ENCODE data around the gene DPP10. TPM values are rescaled to one million over a fixed set of nuclear protein-coding genes. Genes with fewer than 3 reads are reported as not detected.
"Not testable (repeated sequence)": the region's sequence is repeated elsewhere in the genome, so short reads cannot be mapped to it uniquely, and the experiment has no call there.

DPP10 gene
- total RNA-seq, 4 donors from 2014 or later: 0.09 to 4.0 (median 0.38) TPM; not detected in 1

DNA sequence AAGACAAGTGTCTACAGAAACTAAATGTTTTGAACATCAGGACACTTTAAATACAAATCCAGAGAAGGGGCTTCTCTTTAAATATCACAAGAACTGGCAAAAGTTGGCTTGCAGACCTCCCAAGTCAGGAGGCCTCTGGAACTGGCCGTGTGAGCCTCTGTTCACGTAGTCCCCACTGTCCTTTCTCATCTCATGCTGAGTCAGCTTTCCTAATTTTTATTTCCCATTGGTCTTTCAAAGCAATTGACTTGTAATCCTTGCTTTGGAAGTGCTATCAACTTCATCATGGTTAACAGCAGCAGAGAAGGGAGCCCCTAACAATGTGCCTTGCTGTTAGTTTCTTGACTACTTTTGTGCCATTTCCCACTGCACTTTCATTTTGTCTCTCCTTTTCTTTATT lies 303.3 kb downstream of the DPP10 start:
- H3K4me3 ChIP-seq: no peak overlapping the region
- intact Hi-C loops (cut with DNase I): no loop called here
- no peak for DNase-seq
- H3K27ac ChIP-seq: no peak overlapping the region
- no peaks in the 10 kb centered on the region for H3K27me3 ChIP-seq
- H3K36me3 ChIP-seq: no peaks in the 10 kb centered on the region
- no peaks in the 10 kb centered on the region for H3K9me3 ChIP-seq
- TF ChIP-seq, protein P1, sequence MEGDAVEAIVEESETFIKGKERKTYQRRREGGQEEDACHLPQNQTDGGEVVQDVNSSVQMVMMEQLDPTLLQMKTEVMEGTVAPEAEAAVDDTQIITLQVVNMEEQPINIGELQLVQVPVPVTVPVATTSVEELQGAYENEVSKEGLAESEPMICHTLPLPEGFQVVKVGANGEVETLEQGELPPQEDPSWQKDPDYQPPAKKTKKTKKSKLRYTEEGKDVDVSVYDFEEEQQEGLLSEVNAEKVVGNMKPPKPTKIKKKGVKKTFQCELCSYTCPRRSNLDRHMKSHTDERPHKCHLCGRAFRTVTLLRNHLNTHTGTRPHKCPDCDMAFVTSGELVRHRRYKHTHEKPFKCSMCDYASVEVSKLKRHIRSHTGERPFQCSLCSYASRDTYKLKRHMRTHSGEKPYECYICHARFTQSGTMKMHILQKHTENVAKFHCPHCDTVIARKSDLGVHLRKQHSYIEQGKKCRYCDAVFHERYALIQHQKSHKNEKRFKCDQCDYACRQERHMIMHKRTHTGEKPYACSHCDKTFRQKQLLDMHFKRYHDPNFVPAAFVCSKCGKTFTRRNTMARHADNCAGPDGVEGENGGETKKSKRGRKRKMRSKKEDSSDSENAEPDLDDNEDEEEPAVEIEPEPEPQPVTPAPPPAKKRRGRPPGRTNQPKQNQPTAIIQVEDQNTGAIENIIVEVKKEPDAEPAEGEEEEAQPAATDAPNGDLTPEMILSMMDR (IDR thresholded peaks at IDR 0.05): no peak
- TF ChIP-seq POLR2A (IDR thresholded peaks at IDR 0.05): no peak
- 83 to 88% methylated on average over 2 of the region's 2 CpGs for WGBS, 2 donors
- no peaks in the 10 kb centered on the region for H3K4me1 ChIP-seq

DNA sequence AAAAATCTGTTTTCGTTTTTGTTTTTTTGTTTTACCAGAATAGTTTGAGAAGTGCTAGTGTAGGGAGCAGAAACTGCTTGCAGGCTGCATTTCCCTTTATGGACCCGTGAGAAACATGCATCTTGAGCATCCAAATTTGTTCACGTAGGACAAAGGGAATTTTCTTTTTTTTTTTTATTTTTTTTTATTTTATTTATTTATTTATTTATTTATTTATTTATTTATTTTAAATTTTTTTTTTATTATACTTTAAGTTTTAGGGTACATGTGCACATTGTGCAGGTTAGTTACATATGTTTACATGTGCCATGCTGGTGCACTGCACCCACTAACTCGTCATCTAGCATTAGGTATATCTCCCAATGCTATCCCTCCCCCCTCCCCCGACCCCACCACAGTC lies 305.7 kb downstream of the DPP10 start:
- H3K4me1 ChIP-seq; H3K36me3 ChIP-seq; H3K4me3 ChIP-seq; DNase-seq; H3K27me3 ChIP-seq; intact Hi-C loops (cut with DNase I); H3K27ac ChIP-seq; H3K9me3 ChIP-seq: not testable (repeated sequence)
- 61 to 64% methylated on average over 3 of the region's 5 CpGs for WGBS, 2 donors

DNA sequence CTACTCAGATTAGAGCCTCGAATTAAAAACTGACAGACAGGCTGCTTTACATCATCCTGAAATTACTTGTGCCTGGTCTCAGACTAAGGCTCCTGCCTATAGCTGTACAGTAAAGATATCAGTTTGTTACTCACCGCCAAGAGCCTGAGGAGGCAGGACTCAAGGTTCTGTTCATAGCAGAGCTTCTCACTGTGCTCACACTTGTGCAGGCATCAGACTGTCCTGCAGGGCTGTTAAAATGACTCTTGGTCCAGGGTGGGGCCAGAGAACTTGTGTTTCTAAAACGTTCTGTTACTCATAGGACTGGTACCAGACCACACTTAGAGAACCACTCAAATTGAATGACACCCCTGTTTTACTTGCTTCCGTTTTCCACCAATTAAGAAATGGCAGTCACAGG lies 310.0 kb downstream of the DPP10 start:
- H3K27me3 ChIP-seq: no peaks in the 10 kb centered on the region
- no peak overlapping the region for H3K4me3 ChIP-seq
- TF ChIP-seq, protein P1 (IDR thresholded peaks at IDR 0.05): no peak
- TF ChIP-seq POLR2A (IDR thresholded peaks at IDR 0.05): no peak
- H3K27ac ChIP-seq: no peak overlapping the region
- H3K9me3 ChIP-seq: no peaks in the 10 kb centered on the region
- intact Hi-C loops (cut with DNase I): no loop called here
- DNase-seq: no peak
- no peaks in the 10 kb centered on the region for H3K36me3 ChIP-seq
- no peaks in the 10 kb centered on the region for H3K4me1 ChIP-seq
- WGBS, 2 donors: 53 to 63% methylated on average over 4 of the region's 4 CpGs

DNA sequence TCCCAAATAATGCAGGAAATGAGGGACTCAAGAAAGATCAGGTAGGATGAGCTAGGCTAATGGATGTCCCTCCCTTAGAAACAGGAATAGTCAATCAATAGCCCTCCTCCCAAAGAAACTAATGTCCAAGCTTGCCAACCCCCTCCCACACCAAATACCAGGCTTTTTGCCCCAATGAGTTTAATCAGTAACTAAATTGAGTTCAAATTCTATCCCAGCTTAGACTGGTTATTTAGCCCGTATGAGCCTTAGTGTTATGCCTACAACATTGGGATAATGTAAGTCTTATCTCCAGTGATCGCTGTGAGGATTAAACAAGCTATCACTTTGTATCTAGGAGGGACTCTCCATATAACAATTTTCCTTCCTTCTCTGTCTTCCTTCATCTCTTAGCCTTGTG lies 310.7 kb downstream of the DPP10 start:
- Histone ChIP-seq H3K9me3 (no peaks in the 10 kb centered on the region), H3K36me3 (no peaks in the 10 kb centered on the region), H3K27me3 (no peaks in the 10 kb centered on the region), H3K4me1 (no peaks in the 10 kb centered on the region), H3K27ac (no peak overlapping the region), H3K4me3 (no peak overlapping the region)
- intact Hi-C loops (cut with DNase I): no loop called here
- TF ChIP-seq, protein P1 (IDR thresholded peaks at IDR 0.05): no peak
- TF ChIP-seq POLR2A (IDR thresholded peaks at IDR 0.05): no peak
- DNase-seq: no peak
- 89% methylated on average over 2 of the region's 2 CpGs for WGBS, 2 donors

DNA sequence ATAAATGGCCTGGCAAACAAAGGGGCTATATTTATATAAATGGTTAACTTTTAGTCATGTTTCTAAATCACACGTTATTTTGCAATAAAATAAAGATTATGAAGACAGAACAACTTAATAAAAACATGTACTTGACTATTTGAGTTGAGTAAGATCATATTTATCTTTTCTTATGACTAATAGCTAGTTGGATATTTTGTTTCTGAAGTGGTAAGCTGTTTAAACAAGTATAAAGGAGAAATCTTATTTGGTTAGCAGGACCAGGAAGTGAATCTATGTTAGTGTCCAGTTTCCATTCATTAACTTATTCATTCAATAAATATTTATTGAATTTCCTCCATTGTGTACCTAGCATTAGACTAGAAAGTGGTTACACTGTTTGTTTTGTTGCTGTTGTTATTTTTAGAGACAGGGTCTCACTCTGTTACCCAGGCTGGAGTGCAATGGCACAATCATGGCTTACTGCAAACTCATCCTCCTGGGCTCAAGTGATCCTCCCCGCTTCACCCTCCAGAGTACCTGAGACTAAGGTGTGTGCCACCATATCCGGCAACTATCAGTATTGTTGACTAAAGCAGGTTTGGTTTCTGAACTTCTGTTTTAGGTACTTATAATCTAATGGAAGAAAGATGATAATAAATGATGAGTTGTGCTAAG lies 312.6 kb downstream of the DPP10 start:
- Histone ChIP-seq H3K9me3 (no peaks in the 10 kb centered on the region), H3K4me1 (no peaks in the 10 kb centered on the region), H3K36me3 (no peaks in the 10 kb centered on the region), H3K27me3 (no peaks in the 10 kb centered on the region), H3K27ac (no peak overlapping the region), H3K4me3 (no peak overlapping the region)
- intact Hi-C loops (cut with DNase I): no loop called here
- 62 to 66% methylated on average over 3 of the region's 3 CpGs for WGBS, 2 donors
- no peak for DNase-seq
- TF ChIP-seq POLR2A (IDR thresholded peaks at IDR 0.05): no peak
- TF ChIP-seq, protein P1 (IDR thresholded peaks at IDR 0.05): no peak

DNA sequence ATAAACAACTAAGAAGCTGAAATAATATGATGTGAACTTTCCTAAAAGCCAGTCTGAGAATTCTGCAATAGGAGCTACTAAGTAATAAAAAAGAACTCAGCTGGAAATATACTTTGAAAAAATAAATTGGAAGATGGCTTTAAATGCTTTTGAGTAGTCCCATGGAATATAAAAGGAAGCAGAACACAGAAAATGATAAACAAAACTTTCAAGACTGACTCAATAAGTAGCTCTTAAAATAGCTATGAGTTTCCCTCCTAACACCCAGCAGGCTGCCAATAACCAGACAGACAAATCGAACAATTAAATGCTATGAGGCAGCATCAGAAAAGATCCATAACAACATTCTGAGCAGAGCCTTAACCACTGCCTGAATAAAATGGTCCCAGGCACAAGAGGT lies 319.9 kb downstream of the DPP10 start:
- DNase-seq: no peak
- 13 to 33% methylated on average over 1 of the region's 1 CpG for WGBS, 2 donors
- Histone ChIP-seq H3K4me3 (no peak overlapping the region), H3K9me3 (no peaks in the 10 kb centered on the region), H3K36me3 (no peaks in the 10 kb centered on the region), H3K27me3 (no peaks in the 10 kb centered on the region), H3K4me1 (no peaks in the 10 kb centered on the region), H3K27ac (no peak overlapping the region)
- TF ChIP-seq, protein P1 (IDR thresholded peaks at IDR 0.05): no peak
- no peak for TF ChIP-seq POLR2A (IDR thresholded peaks at IDR 0.05)
- intact Hi-C loops (cut with DNase I): no loop called here

Data from esophagus squamous epithelium (tissue), 5 donors.